NCI-H1694 (cell line): Measurements from ENCODE around the gene CCBE1.
"Not testable (repeated sequence)": the region's sequence is repeated elsewhere in the genome, so short reads cannot be mapped to it uniquely, and the experiment has no call there.

Experiments
- DNase-seq: peaks from one replicate; lab custom pipeline; 2025; lab: John Stamatoyannopoulos, UW

CCBE1 gene

GRCh38 chr18:59697236-59697932 lies at the start of gene CCBE1:
Gene CCBE1 (minus strand): TSS chr18:59697423.
- DNase-seq, result no peak

- no peak for DNase-seq
Measured at GRCh38 chr18:59744271-59744721, 47.1 kb upstream of the CCBE1 start.

DNA sequence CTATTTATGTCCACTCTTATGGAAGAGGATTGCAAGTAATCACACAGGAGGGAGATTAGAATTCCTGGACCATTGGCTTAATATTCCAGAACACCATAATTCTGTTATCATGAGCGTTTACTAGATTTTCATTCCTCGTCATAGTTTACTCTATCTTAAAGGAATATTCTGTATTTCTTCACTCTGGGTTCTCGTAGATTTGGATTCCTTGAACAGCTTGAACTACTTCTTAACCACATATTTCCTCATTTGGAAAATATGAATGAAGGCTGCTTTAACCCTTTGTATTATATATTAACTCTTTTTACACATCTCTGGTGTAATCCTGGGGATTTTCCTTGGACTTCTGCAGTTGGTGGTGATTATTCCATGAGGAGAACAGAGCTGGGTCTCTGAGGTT lies 46.3 kb upstream of the CCBE1 start:
- no peak for DNase-seq

- no peak for DNase-seq
Measured at GRCh38 chr18:59742325-59743111, 45.3 kb upstream of the CCBE1 start.

- DNase-seq, result no peak
Measured at GRCh38 chr18:59740141-59740540, 42.9 kb upstream of the CCBE1 start.

DNA sequence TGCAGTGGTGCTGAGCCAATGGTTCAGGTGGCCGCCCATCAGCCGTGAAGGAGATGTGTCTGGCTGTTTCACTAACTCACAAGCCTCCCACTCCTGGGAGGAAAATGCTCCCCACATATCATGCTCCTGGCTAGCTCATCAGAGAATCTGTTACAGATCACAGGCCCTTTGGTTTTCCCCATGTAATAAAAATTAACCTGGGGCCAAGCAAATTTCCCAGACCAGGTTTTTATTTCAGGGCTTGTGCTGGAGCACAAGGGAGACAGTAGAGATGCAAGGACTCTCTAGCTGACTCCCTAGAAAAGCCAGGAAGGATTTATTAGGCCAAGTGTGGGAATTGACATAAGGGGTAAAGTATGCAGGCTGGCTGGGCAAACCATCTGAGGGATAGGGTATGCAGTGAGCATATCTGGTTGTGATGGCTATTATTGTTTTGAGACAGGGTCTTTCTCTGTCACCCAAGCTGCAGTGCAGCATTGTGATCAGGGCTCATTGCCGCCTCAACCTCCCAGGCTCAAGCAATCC lies 40.6 kb upstream of the CCBE1 start:
- DNase-seq, result no peak

GRCh38 chr18:59737335-59737734 lies 40.1 kb upstream of the CCBE1 start:
- not testable (repeated sequence) for DNase-seq

- no peak for DNase-seq
Measured at GRCh38 chr18:59736061-59736460, 38.8 kb upstream of the CCBE1 start.

DNA sequence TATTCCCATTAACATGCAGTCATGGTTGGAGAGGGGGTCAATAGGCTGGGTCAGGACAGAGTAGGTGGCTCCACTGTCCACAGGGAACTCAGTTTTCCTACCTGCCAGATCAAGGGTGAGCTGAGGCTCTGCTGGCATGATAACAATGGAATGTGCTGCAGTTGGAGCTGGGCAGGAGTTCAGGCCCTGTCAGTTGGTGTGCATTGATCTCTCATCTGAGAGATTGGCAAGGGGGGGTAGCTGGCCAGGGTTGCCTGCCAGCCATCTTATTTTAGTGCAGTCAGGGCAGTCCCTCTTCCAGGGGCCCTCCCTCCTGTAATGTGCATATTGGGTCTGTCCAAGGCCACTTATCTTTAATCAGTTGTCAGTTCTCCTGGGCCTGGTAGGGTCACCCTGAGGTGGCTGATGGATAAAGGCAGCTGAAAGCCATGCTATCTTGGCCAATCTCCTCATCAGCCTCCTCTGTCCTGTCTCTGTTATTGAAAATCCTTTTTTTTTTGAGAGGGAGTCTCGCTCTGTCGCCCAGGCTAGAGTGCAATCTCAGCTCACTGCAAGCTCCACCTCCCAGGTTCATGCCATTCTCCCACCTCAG lies 38.1 kb upstream of the CCBE1 start:
- DNase-seq, result no peak

- DNase-seq, result no peak
Measured at GRCh38 chr18:59733421-59733820, 36.2 kb upstream of the CCBE1 start.

GRCh38 chr18:59730896-59731295 lies 33.7 kb upstream of the CCBE1 start:
- DNase-seq, result no peak

GRCh38 chr18:59729781-59730180 lies 32.6 kb upstream of the CCBE1 start:
- DNase-seq, result no peak

- no peak for DNase-seq
Measured at GRCh38 chr18:59728816-59729215, 31.6 kb upstream of the CCBE1 start.

DNA sequence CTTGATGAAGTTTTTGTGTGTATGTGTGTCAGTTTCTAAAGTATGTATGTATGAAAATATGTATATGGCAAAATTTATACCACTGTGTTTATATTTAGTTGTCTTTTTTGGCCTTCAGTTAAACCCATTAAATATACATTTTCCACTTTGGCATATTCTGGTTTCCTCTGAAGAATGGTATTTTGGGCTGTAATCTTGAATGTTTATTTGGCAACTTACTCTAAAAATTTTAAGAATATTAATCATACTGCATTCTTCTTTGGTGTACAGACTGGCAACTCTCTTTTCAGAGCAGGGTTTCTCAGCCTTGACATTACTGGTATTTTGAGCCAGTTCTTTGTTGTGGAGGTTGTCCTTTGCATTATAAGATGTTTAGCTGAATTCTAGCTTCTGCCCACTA lies 27.9 kb upstream of the CCBE1 start:
- DNase-seq, result no peak

- DNase-seq, result no peak
Measured at GRCh38 chr18:59724103-59724502, 26.9 kb upstream of the CCBE1 start.

GRCh38 chr18:59721931-59722330 lies 24.7 kb upstream of the CCBE1 start:
- DNase-seq, result no peak

GRCh38 chr18:59721211-59721610 lies 24.0 kb upstream of the CCBE1 start:
- DNase-seq, result no peak

DNA sequence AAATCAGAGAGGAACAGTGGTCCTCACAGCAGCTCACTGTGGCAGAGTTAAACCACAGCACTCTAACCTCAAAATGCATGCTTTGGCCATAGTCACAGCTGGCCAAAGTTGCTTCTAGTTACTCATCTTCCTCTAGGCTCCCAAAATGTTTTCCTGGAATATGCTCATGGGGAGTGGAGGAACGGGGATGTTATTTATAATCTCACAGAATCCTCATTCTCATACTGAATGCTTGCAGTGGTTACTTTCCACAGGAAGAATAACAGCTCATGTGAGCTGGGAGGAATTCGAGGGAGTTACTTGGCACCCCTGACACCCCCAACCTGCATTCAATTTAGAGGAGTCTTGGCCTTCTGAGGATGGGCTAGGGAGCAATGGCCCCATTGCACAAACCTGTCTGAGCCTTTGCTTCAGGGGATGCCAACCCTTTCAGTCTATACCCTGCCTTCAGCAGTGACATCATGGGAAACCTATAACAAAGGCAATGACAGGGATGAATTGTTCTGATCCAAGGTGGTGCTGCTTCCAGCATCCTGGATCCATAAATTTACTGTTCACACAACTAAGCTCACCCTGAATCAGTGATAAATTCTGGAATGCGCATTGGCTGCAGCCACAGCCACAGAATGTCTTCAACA lies 22.4 kb upstream of the CCBE1 start:
- no peak for DNase-seq

DNA sequence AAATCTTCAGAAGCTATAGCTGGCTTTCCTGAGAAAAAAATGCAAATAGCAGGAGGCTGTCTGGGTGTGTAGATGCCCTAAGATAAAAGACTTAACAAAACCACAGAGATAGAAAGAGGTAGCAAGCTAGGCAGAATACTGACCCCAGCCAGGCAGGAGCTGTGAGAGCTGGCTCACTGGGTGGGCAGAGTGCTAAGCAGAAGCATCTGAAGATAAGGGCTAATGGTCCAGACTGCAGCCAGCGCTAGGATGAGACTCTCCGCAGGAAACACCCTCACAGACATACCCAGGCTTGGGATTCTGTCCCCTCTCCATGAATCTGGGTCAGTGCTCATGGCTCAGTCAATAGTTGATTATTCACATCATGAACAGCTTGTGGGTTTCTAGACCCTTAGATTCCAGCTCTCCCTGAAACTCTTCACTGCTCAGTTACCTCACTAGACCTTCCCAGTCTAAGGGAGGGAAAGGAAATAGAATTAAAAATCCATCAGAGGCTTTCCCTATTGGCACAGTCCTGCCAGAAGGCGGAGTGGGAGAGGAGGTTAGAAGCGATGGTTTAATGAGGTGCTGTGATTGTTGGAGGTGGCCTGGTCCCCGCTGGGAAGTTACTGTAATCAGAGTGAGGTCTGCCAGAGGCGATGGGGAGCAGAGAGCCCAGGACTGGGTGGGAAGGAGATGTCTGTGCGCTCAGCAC lies 21.4 kb upstream of the CCBE1 start:
- DNase-seq, result no peak

DNA sequence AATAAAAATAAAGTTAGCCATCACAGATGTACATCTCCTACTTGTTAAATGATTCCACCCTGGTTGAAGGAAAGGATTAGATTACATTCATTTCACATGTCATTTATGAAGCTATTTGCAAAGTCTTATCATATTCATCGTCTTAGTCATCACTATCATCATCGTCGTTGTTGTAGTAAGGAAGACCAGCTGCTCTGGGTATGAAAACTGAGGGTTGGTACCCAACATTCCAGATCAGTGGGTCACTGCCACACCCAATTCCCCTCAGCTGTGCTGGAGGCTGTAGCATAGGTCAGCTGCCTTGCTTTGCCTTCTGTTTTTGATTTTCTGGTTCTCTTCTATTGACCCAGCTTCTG lies 20.9 kb upstream of the CCBE1 start:
- DNase-seq, result no peak

- no peak for DNase-seq
Measured at GRCh38 chr18:59717291-59717690, 20.1 kb upstream of the CCBE1 start.

DNA sequence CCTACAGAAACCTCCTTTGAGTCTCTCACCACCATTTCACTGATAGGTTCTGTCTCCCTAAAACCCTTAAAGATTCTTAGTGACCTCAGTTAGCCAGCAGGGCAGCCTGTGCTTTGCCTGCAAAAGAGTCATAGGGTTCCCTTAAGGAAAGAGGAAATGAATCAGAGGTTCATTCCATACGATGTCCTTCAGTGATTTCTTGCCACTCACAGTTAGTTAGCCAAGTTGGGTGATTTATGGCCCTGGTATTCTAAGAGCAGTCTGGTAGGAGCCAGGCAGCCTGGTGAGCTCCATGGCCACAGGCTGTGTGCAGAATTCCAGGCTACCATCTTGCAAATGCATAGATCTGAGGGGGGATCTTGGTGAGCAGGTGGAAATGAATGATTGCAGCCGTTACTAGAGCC lies 18.7 kb upstream of the CCBE1 start:
- no peak for DNase-seq
